Measurements from ENCODE around the gene ABCC1.

- TF ChIP-seq, protein P1, sequence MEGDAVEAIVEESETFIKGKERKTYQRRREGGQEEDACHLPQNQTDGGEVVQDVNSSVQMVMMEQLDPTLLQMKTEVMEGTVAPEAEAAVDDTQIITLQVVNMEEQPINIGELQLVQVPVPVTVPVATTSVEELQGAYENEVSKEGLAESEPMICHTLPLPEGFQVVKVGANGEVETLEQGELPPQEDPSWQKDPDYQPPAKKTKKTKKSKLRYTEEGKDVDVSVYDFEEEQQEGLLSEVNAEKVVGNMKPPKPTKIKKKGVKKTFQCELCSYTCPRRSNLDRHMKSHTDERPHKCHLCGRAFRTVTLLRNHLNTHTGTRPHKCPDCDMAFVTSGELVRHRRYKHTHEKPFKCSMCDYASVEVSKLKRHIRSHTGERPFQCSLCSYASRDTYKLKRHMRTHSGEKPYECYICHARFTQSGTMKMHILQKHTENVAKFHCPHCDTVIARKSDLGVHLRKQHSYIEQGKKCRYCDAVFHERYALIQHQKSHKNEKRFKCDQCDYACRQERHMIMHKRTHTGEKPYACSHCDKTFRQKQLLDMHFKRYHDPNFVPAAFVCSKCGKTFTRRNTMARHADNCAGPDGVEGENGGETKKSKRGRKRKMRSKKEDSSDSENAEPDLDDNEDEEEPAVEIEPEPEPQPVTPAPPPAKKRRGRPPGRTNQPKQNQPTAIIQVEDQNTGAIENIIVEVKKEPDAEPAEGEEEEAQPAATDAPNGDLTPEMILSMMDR (conservative IDR thresholded peaks at IDR 0.05; ENCODE audit: low read depth, low read length), result no peak
- no peak for TF ChIP-seq EZH2phosphoT487 (IDR thresholded peaks at IDR 0.05; ENCODE audit: borderline replicate concordance, low read length)
Observed at GRCh38 chr16:16163571-16163970, 214.2 kb downstream of the ABCC1 start.

Data from PC-3 (cell line).